Ishikawa (cell line): ENCODE measurements around the gene ARHGEF3.

Source experiments
- CEBPB ChIP-seq: IDR thresholded peaks from 2 replicates; pipeline ENCODE4 v1.6.1; 2012
- CREB1 ChIP-seq: IDR thresholded peaks from 2 replicates; pipeline ENCODE4 v1.6.1; 2012; ENCODE audit warnings: low read depth
- EGR1 ChIP-seq: IDR thresholded peaks from 2 replicates; pipeline ENCODE4 v1.6.1; 2012
- EP300 ChIP-seq: IDR thresholded peaks from 2 replicates; pipeline ENCODE4 v1.6.1; 2012; ENCODE audit warnings: borderline replicate concordance
- FOXM1 ChIP-seq: IDR thresholded peaks from 2 replicates; pipeline ENCODE4 v1.6.1; 2012; ENCODE audit warnings: low read depth, borderline replicate concordance
- MAX ChIP-seq: IDR thresholded peaks from 2 replicates; pipeline ENCODE4 v1.6.1; 2012
- NFIC ChIP-seq: IDR thresholded peaks from 2 replicates; pipeline ENCODE4 v1.6.1; 2012
- RAD21 ChIP-seq: IDR thresholded peaks from 2 replicates; pipeline ENCODE4 v1.6.1; 2012; ENCODE audit warnings: low read depth
- REST ChIP-seq: IDR thresholded peaks from 2 replicates; pipeline ENCODE4 v1.6.1; 2012; ENCODE audit warnings: low read depth, mild to moderate bottlenecking
- TAF1 ChIP-seq: IDR thresholded peaks from 2 replicates; pipeline ENCODE4 v1.6.1; 2012; ENCODE audit warnings: low read depth, mild to moderate bottlenecking
- TCF12 ChIP-seq: IDR thresholded peaks from 2 replicates; pipeline ENCODE4 v1.6.1; 2012; ENCODE audit warnings: low read depth
- TEAD4 ChIP-seq: IDR thresholded peaks from 2 replicates; pipeline ENCODE4 v1.6.1; 2012
- USF1 ChIP-seq: IDR thresholded peaks from 2 replicates; pipeline ENCODE4 v1.6.1; 2012
- YY1 ChIP-seq: IDR thresholded peaks from 2 replicates; pipeline ENCODE4 v1.6.1; 2012; ENCODE audit warnings: low read depth
- ZBTB7A ChIP-seq: IDR thresholded peaks from 2 replicates; pipeline ENCODE4 v1.6.1; 2012; ENCODE audit warnings: low read depth

The ARHGEF3 gene

GRCh38 chr3:56720849-56721248 lies 80.9 kb downstream of the ARHGEF3 start:
- TF ChIP-seq ZBTB7A, result no peak
- no peak for TF ChIP-seq EP300
- TF ChIP-seq CREB1, result no peak
- TF ChIP-seq TAF1, result no peak
- TF ChIP-seq USF1, result no peak
- TF ChIP-seq YY1, result no peak
- TF ChIP-seq NFIC, result no peak
- TF ChIP-seq MAX, result no peak
- TF ChIP-seq FOXM1, result no peak

- TF ChIP-seq USF1 (no peak), EP300 (no peak), CEBPB (no peak), TCF12 (no peak), TAF1 (no peak), TEAD4 (no peak), ZBTB7A (no peak), RAD21 (no peak), YY1 (no peak), EGR1 (no peak), FOXM1 (no peak), NFIC (no peak), CREB1 (no peak)
Observed at GRCh38 chr3:56711344-56711743, 90.4 kb downstream of the ARHGEF3 start.

GRCh38 chr3:56707412-56707811 lies 94.3 kb downstream of the ARHGEF3 start:
- peak; percentile 12; the same call in 1 of the 2 replicates for TF ChIP-seq RAD21

GRCh38 chr3:56706629-56707028 lies 95.1 kb downstream of the ARHGEF3 start:
- TF ChIP-seq NFIC (no peak), CREB1 (no peak), USF1 (no peak), TAF1 (no peak), REST (no peak), TCF12 (no peak)

- TF ChIP-seq TAF1, result no peak
Observed at GRCh38 chr3:56704706-56705105, 97.0 kb downstream of the ARHGEF3 start.

GRCh38 chr3:56702490-56703315 lies 99.0 kb downstream of the ARHGEF3 start:
- TF ChIP-seq NFIC (0 out of 2 replicates have a peak, but pooled peaks have one; percentile 7), TAF1 (no peak), RAD21 (peak; percentile 88)

GRCh38 chr3:56700151-56700550 lies 101.6 kb downstream of the ARHGEF3 start:
- TF ChIP-seq CEBPB (no peak), CREB1 (no peak), ZBTB7A (no peak), EGR1 (no peak), TEAD4 (no peak), RAD21 (no peak), MAX (no peak), REST (no peak), YY1 (no peak), FOXM1 (no peak), TAF1 (no peak), EP300 (no peak), USF1 (no peak), NFIC (no peak), TCF12 (no peak)
